ENCODE measurements around the gene CACNA1C.
A peak's percentile ranks its signal among the peaks of the same experiment; 100 is the strongest.

CACNA1C gene

DNA sequence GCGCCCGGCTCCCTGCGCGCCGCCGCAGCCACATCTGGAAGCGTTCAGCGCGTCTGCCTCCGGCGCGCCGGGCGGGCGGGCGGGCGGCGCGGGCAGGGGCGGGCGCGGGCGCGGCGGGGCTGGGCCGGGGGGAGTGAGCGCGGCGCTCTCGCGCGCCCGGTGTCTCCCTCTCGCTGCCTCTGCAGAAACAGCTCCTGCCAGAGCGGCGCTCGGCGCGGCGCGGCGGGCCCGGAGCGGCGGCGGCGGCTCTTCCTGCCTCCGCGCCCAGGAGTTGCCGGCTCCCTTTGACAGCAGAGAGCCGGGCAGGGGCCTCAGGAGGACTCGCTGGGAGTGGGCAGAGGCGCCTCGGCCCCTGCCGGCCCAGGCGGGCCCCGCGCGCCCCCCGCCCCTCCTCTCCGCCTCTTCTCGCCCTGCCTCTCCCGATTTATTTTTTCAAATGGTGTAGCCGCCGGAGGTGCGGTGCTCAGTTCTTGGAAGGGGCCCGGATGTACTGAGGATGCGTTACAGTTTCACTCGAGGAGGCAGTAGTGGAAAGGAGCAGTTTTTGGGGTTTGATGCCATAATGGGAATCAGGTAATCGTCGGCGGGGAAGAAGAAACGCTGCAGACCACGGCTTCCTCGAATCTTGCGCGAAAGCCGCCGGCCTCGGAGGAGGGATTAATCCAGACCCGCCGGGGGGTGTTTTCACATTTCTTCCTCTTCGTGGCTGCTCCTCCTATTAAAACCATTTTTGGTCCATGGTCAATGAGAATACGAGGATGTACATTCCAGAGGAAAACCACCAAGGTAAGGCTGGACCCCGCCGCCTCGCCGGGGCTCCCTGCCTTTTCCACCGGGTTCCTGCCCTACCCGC is at the start of gene CACNA1C:
Gene CACNA1C (plus strand): TSS at position 162 of the 853 bp plus-strand sequence. CDS start 576 bp downstream, at position 738.
- Histone ChIP-seq H3K9me3 (ENCODE audit: low read length) (no peaks in the 10 kb centered on the region), H3K4me3 (ENCODE audit: low read length) (peak within 1 kb of the TSS; percentile 67), H3K27me3 (ENCODE audit: insufficient read depth, low read length) (peaks cover 79% of the 10 kb centered on the region)

DNA sequence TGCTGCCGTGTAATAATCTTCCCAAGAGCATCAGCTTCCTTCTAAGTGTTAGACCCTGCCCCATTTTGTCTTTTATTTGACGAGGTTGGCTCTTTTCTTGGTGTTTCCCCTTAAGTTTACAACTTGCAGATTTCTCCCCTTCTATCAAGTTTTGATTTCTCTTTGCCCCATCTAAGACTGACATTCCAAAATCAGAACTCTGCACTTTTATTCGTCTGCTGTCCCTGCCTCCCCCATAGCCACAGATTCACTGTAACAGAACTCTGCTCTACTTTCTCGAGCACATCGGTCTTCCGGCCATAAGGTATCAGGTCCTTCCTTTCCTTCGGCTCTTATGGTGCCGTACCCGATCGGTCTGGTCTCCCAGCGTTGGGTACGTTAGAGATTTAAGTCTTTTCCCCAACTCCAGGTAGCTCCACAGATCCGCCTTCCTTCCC is 49.1 kb upstream of the CACNA1C start:
- Histone ChIP-seq H3K27me3 (ENCODE audit: insufficient read depth, low read length) (no peaks in the 10 kb centered on the region), H2AFZ (ENCODE audit: low read depth, low read length) (peak overlapping the region; percentile 7), H3K4me3 (ENCODE audit: low read length) (peak overlapping the region; percentile 87), H3K4me1 (ENCODE audit: insufficient read depth, low read length) (peaks cover 21% of the 10 kb centered on the region), H3K9me3 (ENCODE audit: low read length) (no peaks in the 10 kb centered on the region), H3K36me3 (ENCODE audit: insufficient read depth, low read length) (no peaks in the 10 kb centered on the region)

More for the DNA sequence above, at the start of gene CACNA1C:
- H2AFZ ChIP-seq (ENCODE audit: low read depth, low read length) = peak within 1 kb of the TSS; percentile 95
- peaks cover 10% of the 10 kb centered on the region for H3K4me1 ChIP-seq (ENCODE audit: insufficient read depth, low read length)
- H3K36me3 ChIP-seq (ENCODE audit: insufficient read depth, low read length) = no peaks in the 10 kb centered on the region

DNA sequence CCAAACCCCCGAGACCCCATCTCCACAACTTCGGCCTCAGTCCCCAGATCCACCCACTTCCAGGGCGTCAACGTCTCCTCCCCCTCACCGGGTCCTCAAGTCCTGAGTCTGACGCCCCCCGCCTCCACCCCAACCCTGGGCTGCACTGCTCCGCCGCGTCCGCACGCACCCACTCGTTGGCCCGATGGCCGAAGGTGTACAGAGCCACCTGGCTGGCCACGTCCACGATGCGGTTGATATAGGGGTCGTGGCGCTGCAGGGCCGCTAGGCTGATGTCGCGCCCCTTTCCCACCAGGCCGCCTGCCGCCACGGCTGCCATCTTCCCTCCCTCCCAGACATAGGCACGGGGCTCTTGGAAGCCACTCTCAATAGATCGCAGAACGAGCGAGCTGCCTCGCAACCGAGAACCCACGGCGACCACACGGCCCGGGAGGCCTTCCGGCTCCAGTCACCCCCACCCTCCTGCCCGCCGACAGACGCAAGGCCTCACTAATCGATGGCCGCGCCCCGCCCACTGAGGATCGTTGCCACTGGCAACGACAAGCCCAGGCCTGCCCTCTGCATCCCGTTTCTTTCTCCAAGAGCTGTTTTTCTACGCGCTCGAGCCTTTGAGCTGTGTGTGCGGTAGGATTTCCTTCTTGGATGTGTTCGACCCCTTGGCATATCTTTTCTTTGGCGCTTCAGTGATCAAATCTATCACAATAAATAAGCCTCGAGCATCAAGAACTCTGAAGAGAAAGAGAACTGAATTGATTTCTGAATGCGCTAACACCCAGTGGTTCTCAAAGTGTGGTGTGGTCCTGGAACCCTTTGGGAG is 48.5 kb upstream of the CACNA1C start, which contains the start of gene DCP1B:
Gene DCP1B (minus strand): TSS at position 345 of the 817 bp plus-strand sequence. CDS start 26 bp downstream, at position 319.
- no peaks in the 10 kb centered on the region for H3K9me3 ChIP-seq (ENCODE audit: low read length)
- H3K36me3 ChIP-seq (ENCODE audit: insufficient read depth, low read length) = no peaks in the 10 kb centered on the region
- H3K4me3 ChIP-seq (ENCODE audit: low read length) = peak within 1 kb of the TSS; percentile 87
- H3K4me1 ChIP-seq (ENCODE audit: insufficient read depth, low read length) = peaks cover 21% of the 10 kb centered on the region
- H3K27me3 ChIP-seq (ENCODE audit: insufficient read depth, low read length) = no peaks in the 10 kb centered on the region
- H2AFZ ChIP-seq (ENCODE audit: low read depth, low read length) = peak within 1 kb of the TSS; percentile 52

DNA sequence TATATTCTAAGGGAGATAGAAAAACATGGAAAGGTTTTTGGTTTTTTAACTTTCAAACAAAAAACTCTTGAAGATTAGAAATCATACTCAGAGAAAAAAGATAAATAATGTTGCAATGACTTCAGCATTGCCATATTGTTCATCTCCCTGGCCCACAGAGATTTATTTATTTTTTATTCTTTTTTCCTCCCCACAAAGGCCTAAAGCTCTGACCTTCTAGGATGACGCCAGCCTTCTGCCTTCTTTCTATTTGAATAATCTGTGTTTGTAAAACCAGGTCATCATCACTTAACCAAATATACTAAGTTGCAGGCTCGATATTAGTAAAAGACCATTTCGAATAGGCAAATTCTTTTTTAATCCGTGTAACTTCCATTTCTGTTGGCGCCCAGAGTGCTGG is 44.1 kb upstream of the CACNA1C start:
- Histone ChIP-seq H3K27me3 (ENCODE audit: insufficient read depth, low read length) (no peaks in the 10 kb centered on the region), H3K4me3 (ENCODE audit: low read length) (no peak overlapping the region), H3K9me3 (ENCODE audit: low read length) (no peaks in the 10 kb centered on the region), H3K4me1 (ENCODE audit: insufficient read depth, low read length) (peaks cover 22% of the 10 kb centered on the region), H2AFZ (ENCODE audit: low read depth, low read length) (no peak overlapping the region), H3K36me3 (ENCODE audit: insufficient read depth, low read length) (no peaks in the 10 kb centered on the region)

DNA sequence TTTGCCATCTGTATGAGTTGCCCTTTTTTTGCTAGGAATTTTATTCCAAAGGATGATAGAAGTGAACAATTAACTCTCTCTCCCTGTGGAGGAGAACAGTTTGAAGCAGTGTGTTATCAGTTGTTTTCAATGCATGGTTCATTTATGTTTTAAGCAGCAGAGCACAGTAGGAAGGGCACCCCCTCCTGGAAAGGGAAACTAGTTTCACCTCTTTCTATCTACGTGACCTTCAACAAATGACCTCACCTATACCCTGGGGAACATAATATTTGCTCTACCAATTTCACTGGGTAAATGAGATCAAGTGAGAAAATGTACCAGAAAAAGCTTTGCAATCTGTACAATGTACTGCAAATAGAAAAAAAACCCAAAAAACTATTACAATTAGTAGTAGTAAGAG is 43.2 kb upstream of the CACNA1C start:
- Histone ChIP-seq H2AFZ (ENCODE audit: low read depth, low read length) (no peak overlapping the region), H3K4me3 (ENCODE audit: low read length) (no peak overlapping the region), H3K36me3 (ENCODE audit: insufficient read depth, low read length) (no peaks in the 10 kb centered on the region), H3K27me3 (ENCODE audit: insufficient read depth, low read length) (no peaks in the 10 kb centered on the region), H3K4me1 (ENCODE audit: insufficient read depth, low read length) (peaks cover 32% of the 10 kb centered on the region), H3K9me3 (ENCODE audit: low read length) (no peaks in the 10 kb centered on the region)

DNA sequence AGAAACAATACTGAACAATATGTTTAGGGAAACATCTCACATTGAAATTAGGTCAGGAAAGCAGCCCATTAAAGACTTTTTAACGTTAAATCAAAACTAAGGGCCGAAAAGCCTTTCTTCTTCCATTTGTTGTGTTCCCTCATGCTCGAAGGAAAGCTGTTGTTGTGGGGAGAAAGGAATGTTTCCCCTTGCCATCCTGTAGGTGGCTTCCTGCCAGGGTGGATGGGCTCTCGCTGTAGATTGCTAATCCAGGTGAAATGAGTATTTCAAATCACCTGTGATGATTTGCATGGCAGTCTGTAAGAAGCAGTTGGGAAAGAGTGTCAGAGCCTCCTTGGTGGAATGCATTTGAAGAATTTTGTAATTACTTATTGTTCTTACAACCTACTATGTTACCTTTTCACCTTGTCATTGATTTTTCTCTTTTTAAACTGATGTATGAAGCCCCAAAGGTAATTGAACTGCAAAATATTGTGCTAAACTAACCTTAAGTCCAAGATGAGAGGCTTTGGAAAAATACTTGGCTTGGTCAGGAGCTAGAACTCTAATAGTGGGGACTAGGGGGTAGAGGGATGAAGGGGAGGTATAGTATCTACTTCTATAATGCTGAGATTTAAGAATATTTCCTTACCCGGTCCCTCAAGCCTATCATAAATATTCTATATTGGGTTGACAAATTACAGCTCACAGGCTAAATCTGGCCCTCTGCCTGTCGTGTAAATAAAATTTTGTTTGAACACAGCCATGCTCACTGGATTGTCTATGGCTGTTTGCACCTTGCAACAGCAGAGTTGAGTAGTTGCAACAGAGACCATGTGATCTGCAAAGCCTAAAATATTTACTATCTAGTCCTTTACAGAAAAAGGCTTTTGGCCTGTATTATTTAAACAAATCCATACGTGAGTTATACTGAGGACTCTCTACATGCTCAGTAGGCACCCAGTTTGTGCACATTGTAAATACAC is 40.9 kb upstream of the CACNA1C start:
- Histone ChIP-seq H3K4me3 (ENCODE audit: low read length) (no peak overlapping the region), H2AFZ (ENCODE audit: low read depth, low read length) (no peak overlapping the region), H3K36me3 (ENCODE audit: insufficient read depth, low read length) (no peaks in the 10 kb centered on the region), H3K4me1 (ENCODE audit: insufficient read depth, low read length) (peaks cover 25% of the 10 kb centered on the region), H3K9me3 (ENCODE audit: low read length) (no peaks in the 10 kb centered on the region), H3K27me3 (ENCODE audit: insufficient read depth, low read length) (no peaks in the 10 kb centered on the region)

DNA sequence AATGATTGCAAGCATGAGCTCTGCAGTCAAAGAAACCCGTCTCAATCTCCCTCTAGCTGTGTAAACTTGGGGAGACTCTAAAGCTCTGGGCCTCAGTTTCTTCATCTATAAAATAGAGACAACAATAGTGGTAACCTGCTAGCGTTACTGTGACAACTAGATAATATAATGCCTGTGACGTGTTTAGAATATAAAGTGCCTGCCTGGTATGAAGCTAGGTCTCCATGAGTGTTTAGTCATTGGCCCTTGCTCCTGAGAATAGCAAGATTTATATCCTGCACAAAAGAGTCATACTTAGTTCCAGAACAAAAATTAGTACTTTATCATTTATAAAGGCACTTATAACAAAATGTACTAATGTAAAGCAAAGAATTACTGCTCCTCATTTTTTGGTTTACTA is 39.7 kb upstream of the CACNA1C start:
- H3K4me3 ChIP-seq (ENCODE audit: low read length) = no peak overlapping the region
- H3K27me3 ChIP-seq (ENCODE audit: insufficient read depth, low read length) = no peaks in the 10 kb centered on the region
- H2AFZ ChIP-seq (ENCODE audit: low read depth, low read length) = no peak overlapping the region
- no peaks in the 10 kb centered on the region for H3K9me3 ChIP-seq (ENCODE audit: low read length)
- H3K36me3 ChIP-seq (ENCODE audit: insufficient read depth, low read length) = no peaks in the 10 kb centered on the region
- peaks cover 31% of the 10 kb centered on the region for H3K4me1 ChIP-seq (ENCODE audit: insufficient read depth, low read length)

DNA sequence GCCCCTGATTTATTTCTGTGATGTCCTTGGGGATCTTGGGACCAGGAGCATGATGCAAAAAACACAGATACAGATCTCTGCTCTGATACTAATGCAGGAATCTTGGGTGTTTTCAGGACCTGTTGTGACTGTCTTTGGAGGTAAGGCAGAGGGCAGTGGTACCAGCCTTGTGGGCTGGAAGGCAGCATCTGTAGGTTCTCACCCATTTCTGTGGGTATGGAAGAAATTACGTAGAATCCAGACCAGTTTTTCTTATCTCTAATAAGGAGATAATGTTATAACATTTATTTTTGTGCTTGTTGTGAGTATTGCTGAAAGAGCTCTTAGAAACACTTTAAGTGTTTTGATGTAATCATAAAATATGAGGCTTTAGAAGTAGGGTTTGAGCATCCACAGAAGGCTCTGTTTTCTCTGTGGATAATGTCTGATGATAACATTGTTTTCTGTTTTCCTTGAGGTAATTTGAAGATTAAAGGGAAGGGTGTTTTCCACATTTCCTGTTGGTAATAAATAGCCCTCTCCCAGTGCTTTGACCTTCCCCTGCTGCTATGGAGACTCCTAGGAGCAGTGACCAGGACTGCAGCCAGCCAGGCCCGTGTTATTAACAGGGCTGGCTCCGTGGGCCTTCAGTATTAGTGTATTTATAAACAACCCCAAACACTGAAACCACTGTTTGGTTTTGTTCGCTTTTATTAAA is 39.1 kb upstream of the CACNA1C start:
- H3K36me3 ChIP-seq (ENCODE audit: insufficient read depth, low read length) = no peaks in the 10 kb centered on the region
- no peak overlapping the region for H2AFZ ChIP-seq (ENCODE audit: low read depth, low read length)
- peaks cover 34% of the 10 kb centered on the region for H3K4me1 ChIP-seq (ENCODE audit: insufficient read depth, low read length)
- H3K27me3 ChIP-seq (ENCODE audit: insufficient read depth, low read length) = no peaks in the 10 kb centered on the region
- no peak overlapping the region for H3K4me3 ChIP-seq (ENCODE audit: low read length)
- H3K9me3 ChIP-seq (ENCODE audit: low read length) = no peaks in the 10 kb centered on the region

DNA sequence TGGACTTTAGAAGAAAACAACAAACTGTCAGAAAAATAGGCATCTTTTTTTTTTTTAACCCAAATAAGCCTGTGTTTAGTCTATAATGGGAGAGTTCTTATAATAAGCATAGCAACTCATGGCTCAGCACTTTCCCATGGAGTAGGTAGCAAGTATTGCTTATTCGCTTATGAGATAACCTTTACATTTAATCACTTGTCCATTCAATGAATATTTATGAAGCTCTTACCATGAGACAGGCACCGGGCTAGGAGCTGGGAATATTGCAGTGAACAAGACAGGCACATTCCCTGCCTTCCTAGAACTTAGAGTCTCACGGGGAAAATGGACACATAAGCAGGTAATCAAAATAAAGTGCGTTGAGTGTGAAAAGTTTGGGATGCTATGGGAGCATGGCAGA is 38.6 kb upstream of the CACNA1C start:
- Histone ChIP-seq H3K4me3 (ENCODE audit: low read length) (no peak overlapping the region), H3K36me3 (ENCODE audit: insufficient read depth, low read length) (no peaks in the 10 kb centered on the region), H3K27me3 (ENCODE audit: insufficient read depth, low read length) (no peaks in the 10 kb centered on the region), H3K9me3 (ENCODE audit: low read length) (no peaks in the 10 kb centered on the region), H3K4me1 (ENCODE audit: insufficient read depth, low read length) (peaks cover 34% of the 10 kb centered on the region), H2AFZ (ENCODE audit: low read depth, low read length) (no peak overlapping the region)

DNA sequence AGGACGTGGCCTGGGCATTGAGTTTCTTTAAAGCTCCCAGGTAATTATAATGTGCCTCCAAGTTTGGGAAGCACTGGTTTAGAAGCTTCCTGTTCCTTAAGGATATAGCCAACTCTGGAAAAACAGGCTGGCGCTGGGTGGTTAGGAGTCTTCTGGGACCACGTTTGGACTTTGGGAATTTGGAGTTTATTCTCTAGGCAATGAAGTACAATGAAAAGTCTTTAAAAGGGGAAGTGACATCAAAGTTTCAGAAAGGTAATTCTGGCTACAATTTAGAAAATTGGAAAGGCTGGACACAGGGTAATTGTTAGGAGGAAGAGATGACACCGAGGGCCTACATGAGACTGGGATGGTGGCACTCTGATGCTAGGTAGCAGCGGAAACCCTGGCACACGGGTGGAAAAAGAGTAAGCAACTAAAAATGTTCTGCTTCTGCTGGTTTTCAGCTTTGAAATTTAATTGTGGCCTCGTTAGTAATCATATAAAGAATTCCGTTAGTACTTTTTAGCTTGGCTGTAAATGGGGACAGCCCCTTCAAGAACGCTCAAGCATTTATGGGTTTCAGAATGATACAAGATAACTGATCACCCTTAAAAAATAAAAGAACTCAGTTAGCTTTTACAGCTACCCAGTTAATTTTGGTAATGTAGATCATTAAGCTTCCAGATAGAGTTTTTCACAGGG is 35.8 kb upstream of the CACNA1C start:
- Histone ChIP-seq H3K4me1 (ENCODE audit: insufficient read depth, low read length) (peaks cover 34% of the 10 kb centered on the region), H2AFZ (ENCODE audit: low read depth, low read length) (no peak overlapping the region), H3K4me3 (ENCODE audit: low read length) (no peak overlapping the region), H3K36me3 (ENCODE audit: insufficient read depth, low read length) (no peaks in the 10 kb centered on the region), H3K27me3 (ENCODE audit: insufficient read depth, low read length) (no peaks in the 10 kb centered on the region), H3K9me3 (ENCODE audit: low read length) (no peaks in the 10 kb centered on the region)

DNA sequence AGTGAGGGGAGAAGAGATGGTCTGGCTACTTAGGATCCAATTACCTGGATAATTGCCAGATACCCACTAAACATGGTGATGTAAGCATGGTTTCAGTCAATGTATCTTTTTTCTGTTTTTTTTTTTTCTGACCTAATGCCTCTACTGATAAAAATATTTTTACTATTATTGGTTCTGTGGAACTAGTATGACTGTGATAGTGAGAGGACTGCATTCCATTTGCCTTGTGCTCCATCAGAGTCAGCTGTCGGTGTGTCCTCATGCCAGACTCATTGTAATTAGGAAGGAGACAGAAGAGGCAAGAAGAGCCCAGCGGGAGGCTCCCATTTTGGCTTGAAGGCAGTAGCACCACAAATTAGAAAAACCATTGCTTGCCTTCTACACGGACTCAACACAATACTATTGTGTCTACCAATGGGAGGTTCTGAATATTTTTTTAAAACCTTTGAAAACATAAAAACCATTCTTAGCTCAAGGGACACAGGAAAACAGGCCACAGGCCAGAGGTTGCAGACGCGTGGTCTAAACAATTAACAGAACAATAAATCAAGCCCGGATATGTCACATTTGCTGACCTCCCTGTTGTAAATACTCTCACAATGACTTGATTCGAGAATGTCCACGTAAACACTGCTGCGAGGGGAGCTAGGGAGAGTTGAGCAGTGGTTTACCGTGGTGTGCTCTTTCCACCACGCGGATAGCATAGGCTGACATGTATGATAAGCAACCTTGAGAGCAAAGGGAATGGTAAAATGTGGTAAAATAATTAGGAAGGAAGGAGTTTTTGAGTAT is 35.0 kb upstream of the CACNA1C start:
- Histone ChIP-seq H3K27me3 (ENCODE audit: insufficient read depth, low read length) (no peaks in the 10 kb centered on the region), H3K9me3 (ENCODE audit: low read length) (no peaks in the 10 kb centered on the region), H3K4me1 (ENCODE audit: insufficient read depth, low read length) (peaks cover 30% of the 10 kb centered on the region), H3K36me3 (ENCODE audit: insufficient read depth, low read length) (no peaks in the 10 kb centered on the region), H3K4me3 (ENCODE audit: low read length) (no peak overlapping the region), H2AFZ (ENCODE audit: low read depth, low read length) (no peak overlapping the region)

All from neuron (in vitro differentiated cells).